GM12864 (cell line): ENCODE measurements around the gene LRRC4C.

Experiments
- DNase-seq: peaks from one replicate; pipeline ENCODE4 v3.0.0-alpha.2; 2011; ENCODE audit warnings: low read depth
- H3K4me3 ChIP-seq: 2 replicates; pipeline ENCODE4 v1.5.1; 2011; ENCODE audit warnings: mild to moderate bottlenecking, low read depth, low read length, control low read depth
- CTCF ChIP-seq: IDR thresholded peaks from 2 replicates; pipeline ENCODE4 v1.5.1; 2011; ENCODE audit warnings: low read depth, mild to moderate bottlenecking, moderate library complexity, low read length, control low read depth, inconsistent platforms; ENCODE audit errors: missing control alignments

The LRRC4C gene

GRCh38 chr11:41483956-41484355 is 24.5 kb upstream of the LRRC4C start:
- no peak overlapping the region for H3K4me3 ChIP-seq
- DNase-seq, result no peak
- no peak for TF ChIP-seq CTCF

DNA sequence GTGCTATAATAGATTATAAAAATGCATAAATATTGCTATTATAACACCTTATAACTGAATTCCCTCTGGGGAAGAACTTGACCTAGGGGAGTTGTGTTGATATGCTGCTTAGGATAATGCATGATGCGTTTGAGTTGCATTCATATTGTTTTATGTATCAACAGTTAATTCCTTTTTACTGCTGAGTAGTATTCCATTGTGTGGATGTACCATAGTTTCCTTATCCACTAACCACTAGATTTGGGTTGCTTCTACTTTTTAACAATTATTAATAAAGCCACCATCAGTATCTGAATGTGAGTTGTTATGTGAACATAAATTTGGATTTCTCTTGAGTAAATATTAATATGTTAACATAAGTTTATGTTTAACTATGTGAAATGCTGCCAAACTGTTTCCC is 19.7 kb upstream of the LRRC4C start:
- TF ChIP-seq CTCF, result no peak
- no peak overlapping the region for H3K4me3 ChIP-seq
- DNase-seq, result no peak

DNA sequence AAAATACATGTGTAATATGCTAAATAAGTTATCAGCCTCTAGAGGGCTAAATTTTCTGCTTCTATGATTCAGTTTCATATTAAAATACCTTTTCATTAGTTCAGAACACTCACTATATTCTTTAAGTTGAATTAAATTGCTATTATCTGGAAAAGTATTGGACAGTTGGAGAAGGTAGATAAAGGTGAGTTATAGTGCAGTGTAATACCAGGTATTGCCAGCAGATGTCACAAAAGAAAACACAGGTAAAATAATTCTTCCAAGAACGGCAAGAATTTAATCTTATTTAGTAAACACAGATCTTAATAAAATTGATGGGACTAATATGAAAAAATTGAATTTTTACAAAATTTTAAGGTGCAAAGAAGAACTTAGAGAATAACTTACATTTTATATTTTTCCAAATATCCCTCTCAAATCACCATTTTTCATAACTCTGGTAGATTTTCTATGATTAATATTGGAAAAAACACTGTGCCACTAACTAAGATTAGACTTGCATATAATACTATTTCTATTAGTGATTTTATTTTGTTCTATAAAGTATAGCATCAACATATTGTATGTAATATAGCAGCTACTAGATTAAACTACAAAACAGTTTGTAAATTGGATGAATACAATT is 1.7 kb upstream of the LRRC4C start:
- TF ChIP-seq CTCF, result peak; percentile 58
- DNase-seq, result no peak
- H3K4me3 ChIP-seq, result no peak overlapping the region

- no peak overlapping the region for H3K4me3 ChIP-seq
- no peak for DNase-seq
- no peak for TF ChIP-seq CTCF
Observed at GRCh38 chr11:41458641-41459040, 811 bp downstream of the LRRC4C start.

- H3K4me3 ChIP-seq, result no peak overlapping the region
- no peak for DNase-seq
- no peak for TF ChIP-seq CTCF
Observed at GRCh38 chr11:41458154-41458553, 1.3 kb downstream of the LRRC4C start.

DNA sequence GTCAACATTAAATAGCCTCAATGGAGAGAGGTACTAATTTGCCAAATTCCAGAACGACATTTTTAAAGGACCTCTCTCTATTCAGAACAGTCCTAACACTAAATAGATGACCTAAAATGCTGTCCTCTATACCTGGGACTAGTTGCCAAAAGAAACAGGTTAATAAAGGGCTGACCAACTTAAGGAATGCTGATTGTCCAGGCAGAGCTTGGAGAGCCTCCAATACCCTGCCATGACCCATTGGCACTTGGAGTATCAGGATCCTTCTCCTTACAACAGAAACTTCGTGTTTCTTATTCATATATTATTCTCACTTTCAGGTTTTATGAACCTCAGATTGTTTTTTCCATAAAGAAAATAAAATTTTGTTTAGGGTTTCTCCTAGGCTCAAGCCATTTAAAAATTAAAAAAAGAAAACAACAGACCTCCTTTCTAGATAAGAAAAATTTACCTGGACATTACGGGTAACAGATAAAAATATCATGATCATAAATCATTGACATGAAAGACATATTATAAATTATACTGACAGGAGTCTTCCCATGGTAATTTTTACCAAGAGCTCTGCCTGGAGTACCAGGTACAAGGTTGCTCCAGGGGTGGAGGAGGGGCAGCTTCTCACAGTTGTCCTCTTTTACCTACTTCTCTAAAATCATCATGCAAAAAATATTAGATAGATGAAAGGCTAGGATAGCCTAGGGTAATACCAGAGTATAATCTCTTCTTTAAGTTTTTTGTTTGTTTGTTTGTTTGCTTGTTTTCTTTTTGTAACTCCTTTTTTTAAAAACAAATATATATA is 2.0 kb downstream of the LRRC4C start:
- no peak for DNase-seq
- TF ChIP-seq CTCF, result no peak
- no peak overlapping the region for H3K4me3 ChIP-seq
